ENCODE data around the gene TRUB1.

DNA sequence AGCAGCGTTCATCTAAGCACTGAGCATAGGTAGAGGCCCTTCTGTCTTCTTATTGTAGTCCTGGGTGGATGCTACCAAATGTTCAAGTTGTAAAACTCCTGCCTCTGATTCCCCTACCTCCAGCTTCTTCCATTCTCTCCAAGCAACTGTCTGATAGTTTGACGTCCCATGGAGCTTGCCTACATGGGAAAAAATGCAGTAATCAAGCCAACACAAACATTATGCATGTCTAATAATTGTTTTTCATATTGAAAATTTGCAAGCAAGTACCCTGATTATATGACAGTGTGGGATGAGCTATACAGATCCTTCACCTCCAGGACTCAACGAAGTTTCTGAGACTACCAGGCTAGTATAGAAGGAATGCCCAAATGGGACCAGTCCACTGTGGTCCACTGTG, 31.0 kb upstream of the TRUB1 start:
- TF ChIP-seq CTCF (IDR thresholded peaks at IDR 0.05; ENCODE audit: low read depth, low read length), result no peak
- TF ChIP-seq EZH2phosphoT487 (IDR thresholded peaks at IDR 0.05; ENCODE audit: low read depth), result no peak

Data from OCI-LY3 (cell line).